GM19395 (cell line): ENCODE data around the gene HOXC10.

Source experiments
- ATAC-seq: cut with Tn5 transposase; IDR thresholded peaks from one replicate; pipeline ENCODE4 v1.9.1; 2021; ENCODE audit warnings: mild to moderate bottlenecking, moderate library complexity; ENCODE audit not compliant: unreplicated experiment

The HOXC10 gene

GRCh38 chr12:53990311-53991076, 5.5 kb downstream of the HOXC10 start:
- ATAC-seq, result no peak

- no peak for ATAC-seq
Observed at GRCh38 chr12:53991077-53991460, 6.1 kb downstream of the HOXC10 start.

- no peak for ATAC-seq
Observed at GRCh38 chr12:53992377-53992889, 7.5 kb downstream of the HOXC10 start.

- ATAC-seq, result no peak
Observed at GRCh38 chr12:53993162-53994008, 8.4 kb downstream of the HOXC10 start.

- ATAC-seq, result no peak
Observed at GRCh38 chr12:53994009-53994263, 9.0 kb downstream of the HOXC10 start.

- ATAC-seq, result no peak
Observed at GRCh38 chr12:53994264-53995001, 9.5 kb downstream of the HOXC10 start.

- no peak for ATAC-seq
Observed at GRCh38 chr12:53995002-53995377, 10.0 kb downstream of the HOXC10 start.

- no peak for ATAC-seq
Observed at GRCh38 chr12:53995378-53996239, 10.7 kb downstream of the HOXC10 start.

GRCh38 chr12:53996240-53997203, 11.6 kb downstream of the HOXC10 start:
- no peak for ATAC-seq

- no peak for ATAC-seq
Observed at GRCh38 chr12:53997204-53998109, 12.5 kb downstream of the HOXC10 start.

GRCh38 chr12:53998110-53998899, 13.4 kb downstream of the HOXC10 start:
- no peak for ATAC-seq

GRCh38 chr12:53998900-53999236, 13.9 kb downstream of the HOXC10 start:
- ATAC-seq, result no peak

- ATAC-seq, result no peak
Observed at GRCh38 chr12:53999559-54000115, 14.7 kb downstream of the HOXC10 start.

GRCh38 chr12:54000116-54001114, 15.5 kb downstream of the HOXC10 start, which contains the start of gene HOXC9:
Gene HOXC9 (plus strand): TSS chr12:54000161. CDS start chr12:54000189, 28 bp downstream.
- ATAC-seq, result no peak

- no peak for ATAC-seq
Observed at GRCh38 chr12:54001283-54002187, 16.6 kb downstream of the HOXC10 start.
